HPDE6-E6E7 (cell line): Measurements from ENCODE around the gene FLRT3.

Experiments
- DNase-seq: peaks from one replicate; pipeline ENCODE4 v3.0.0; 2011; ENCODE audit warnings: missing footprints; ENCODE audit errors: extremely low spot score

Gene FLRT3

GRCh38 chr20:14319704-14320103 lies 17.7 kb downstream of the FLRT3 start:
- DNase-seq: no peak

GRCh38 chr20:14313341-14314020 lies 23.9 kb downstream of the FLRT3 start:
- DNase-seq: no peak

GRCh38 chr20:14312001-14312400 lies 25.4 kb downstream of the FLRT3 start:
- no peak for DNase-seq

- no peak for DNase-seq
Observed at GRCh38 chr20:14310977-14311627, 26.3 kb downstream of the FLRT3 start.

- no peak for DNase-seq
Observed at GRCh38 chr20:14307956-14308355, 29.5 kb downstream of the FLRT3 start.

GRCh38 chr20:14304472-14304871 lies 32.9 kb downstream of the FLRT3 start:
- DNase-seq: no peak

- no peak for DNase-seq
Observed at GRCh38 chr20:14303651-14304050, 33.8 kb downstream of the FLRT3 start.

GRCh38 chr20:14303106-14303505 lies 34.3 kb downstream of the FLRT3 start:
- DNase-seq: no peak

GRCh38 chr20:14299831-14300230 lies 37.6 kb downstream of the FLRT3 start:
- no peak for DNase-seq

- DNase-seq: no peak
Observed at GRCh38 chr20:14295770-14296309, 41.6 kb downstream of the FLRT3 start.

GRCh38 chr20:14295238-14295637 lies 42.2 kb downstream of the FLRT3 start:
- no peak for DNase-seq

GRCh38 chr20:14291502-14291901 lies 45.9 kb downstream of the FLRT3 start:
- no peak for DNase-seq

GRCh38 chr20:14288341-14289330 lies 48.8 kb downstream of the FLRT3 start:
- peak; percentile 98 for DNase-seq

GRCh38 chr20:14284443-14284842 lies 53.0 kb downstream of the FLRT3 start:
- DNase-seq: no peak

- DNase-seq: no peak
Observed at GRCh38 chr20:14282140-14282539, 55.3 kb downstream of the FLRT3 start.
